HUES64 (cell line): Measurements from ENCODE around the gene WWC2.
"Not testable (repeated sequence)": the region's sequence is repeated elsewhere in the genome, so short reads cannot be mapped to it uniquely, and the experiment has no call there.

Experiments
- H3K27ac ChIP-seq: 2 replicates; pipeline ENCODE4 v1.7.0; 2013; ENCODE audit warnings: low read depth, low read length, inconsistent platforms
- H3K27me3 ChIP-seq: 2 replicates; pipeline ENCODE4 v1.6.1; 2013; ENCODE audit warnings: mild to moderate bottlenecking, low read length; ENCODE audit not compliant: insufficient read depth
- H3K36me3 ChIP-seq: 2 replicates; pipeline ENCODE4 v1.6.1; 2013; ENCODE audit warnings: mild to moderate bottlenecking, low read length; ENCODE audit not compliant: insufficient read depth
- H3K4me1 ChIP-seq: 2 replicates; pipeline ENCODE4 v1.6.1; 2013; ENCODE audit warnings: mild to moderate bottlenecking, low read length, moderate library complexity; ENCODE audit not compliant: insufficient read depth
- H3K4me3 ChIP-seq: 2 replicates; pipeline ENCODE4 v1.5.1; 2013; ENCODE audit warnings: mild to moderate bottlenecking, low read length, moderate library complexity
- H3K9ac ChIP-seq: 2 replicates; pipeline ENCODE4 v1.6.1; 2013; ENCODE audit warnings: mild to moderate bottlenecking, low read depth, low read length
- H3K9me3 ChIP-seq: 2 replicates; pipeline ENCODE4 v1.6.1; 2013; ENCODE audit warnings: low read depth, low read length; ENCODE audit not compliant: insufficient read depth
- WGBS: fragments of 150-250, 120-280 bp; methylation state at CpG from one replicate; pipeline ENCODE4 v1.1.7; 2013; ENCODE audit warnings: missing lambda C conversion rate; 5-methylcytosine and 5-hydroxymethylcytosine counted together

Gene WWC2

DNA sequence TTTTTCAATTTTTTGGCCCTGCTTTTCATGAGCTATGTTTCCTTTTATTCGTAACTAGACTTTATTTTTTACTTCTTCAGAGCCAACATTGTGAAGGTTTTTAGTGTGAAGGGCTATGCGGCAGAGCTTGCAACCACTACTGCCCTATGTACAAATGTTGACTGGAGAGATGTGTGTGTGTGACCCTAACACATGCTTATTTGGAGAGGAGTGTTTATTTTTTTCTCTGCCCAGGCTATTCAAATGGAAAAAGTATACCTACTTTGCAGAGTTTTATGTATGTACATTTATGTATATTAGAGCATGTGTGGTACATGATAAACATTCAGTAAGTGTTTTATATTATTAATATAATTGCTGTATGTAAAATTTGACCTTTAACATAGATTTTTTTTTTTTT lies 86.5 kb downstream of the WWC2 start:
- Histone ChIP-seq H3K36me3 (no peaks in the 10 kb centered on the region), H3K27me3 (no peaks in the 10 kb centered on the region), H3K9ac (no peak overlapping the region), H3K27ac (peak overlapping the region; percentile 34; the same call in 1 of the 2 replicates), H3K4me3 (no peak overlapping the region), H3K9me3 (peaks cover 5% of the 10 kb centered on the region; the same call in 1 of the 2 replicates), H3K4me1 (peaks cover 67% of the 10 kb centered on the region)
- 94% methylated on average over 2 of the region's 2 CpGs for WGBS

DNA sequence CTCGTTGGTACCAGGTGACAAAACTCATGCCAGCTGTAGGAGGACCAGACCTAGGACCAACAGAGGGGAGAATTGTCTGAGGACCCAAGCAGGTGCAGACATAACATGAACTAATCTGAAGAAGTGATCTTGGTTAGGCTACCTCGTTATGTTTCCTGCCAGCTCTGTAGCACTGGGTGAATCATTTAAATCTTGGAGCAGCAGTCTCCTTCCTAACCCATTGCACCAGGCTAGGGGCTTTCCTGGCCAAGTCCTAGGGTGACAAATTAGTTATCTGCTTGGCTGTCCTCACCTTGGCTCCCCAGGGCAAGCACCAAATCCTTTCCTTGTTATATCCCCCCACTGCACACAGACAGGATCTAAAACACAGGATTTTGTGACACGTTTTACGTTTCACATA lies 87.8 kb downstream of the WWC2 start:
- Histone ChIP-seq H3K9me3 (peaks cover 5% of the 10 kb centered on the region; the same call in 1 of the 2 replicates), H3K36me3 (no peaks in the 10 kb centered on the region), H3K4me3 (no peak overlapping the region), H3K27ac (no peak overlapping the region), H3K4me1 (peaks cover 56% of the 10 kb centered on the region), H3K9ac (no peak overlapping the region), H3K27me3 (no peaks in the 10 kb centered on the region)
- 89% methylated on average over 4 of the region's 4 CpGs for WGBS

DNA sequence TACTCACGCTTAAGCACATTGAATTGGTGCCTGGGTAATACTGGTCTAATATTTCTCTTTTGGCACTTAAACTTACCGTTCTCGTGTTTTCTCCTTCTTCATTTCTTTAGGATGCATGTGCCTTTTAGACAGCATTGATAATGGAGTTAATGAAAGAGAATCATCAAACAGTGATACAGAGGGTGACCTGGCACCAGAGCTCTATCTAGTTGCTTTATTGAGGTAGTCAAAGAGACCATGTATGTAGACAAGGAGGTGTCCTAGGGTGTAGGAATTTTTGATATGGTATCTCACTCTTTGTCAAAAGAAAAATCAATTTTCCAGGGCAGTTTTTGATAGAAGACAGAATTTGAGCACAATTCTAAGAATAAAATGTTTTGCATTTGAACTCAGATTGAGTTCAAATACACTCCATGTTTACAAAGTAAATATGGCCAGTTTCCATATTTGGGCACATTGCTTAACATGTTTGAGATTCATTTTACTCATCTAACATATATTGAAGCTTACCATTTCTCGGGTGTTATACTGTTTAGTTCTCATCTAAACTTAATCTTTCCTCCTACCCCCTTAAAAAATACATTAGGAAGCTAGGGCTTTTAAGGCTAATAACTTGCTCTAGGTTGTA lies 92.0 kb downstream of the WWC2 start:
- Histone ChIP-seq H3K27me3 (no peaks in the 10 kb centered on the region), H3K27ac (no peak overlapping the region), H3K9me3 (no peaks in the 10 kb centered on the region), H3K36me3 (peaks cover 14% of the 10 kb centered on the region), H3K4me3 (no peak overlapping the region), H3K9ac (no peak overlapping the region), H3K4me1 (peaks cover 35% of the 10 kb centered on the region)
- 96% methylated on average over 4 of the region's 4 CpGs for WGBS

DNA sequence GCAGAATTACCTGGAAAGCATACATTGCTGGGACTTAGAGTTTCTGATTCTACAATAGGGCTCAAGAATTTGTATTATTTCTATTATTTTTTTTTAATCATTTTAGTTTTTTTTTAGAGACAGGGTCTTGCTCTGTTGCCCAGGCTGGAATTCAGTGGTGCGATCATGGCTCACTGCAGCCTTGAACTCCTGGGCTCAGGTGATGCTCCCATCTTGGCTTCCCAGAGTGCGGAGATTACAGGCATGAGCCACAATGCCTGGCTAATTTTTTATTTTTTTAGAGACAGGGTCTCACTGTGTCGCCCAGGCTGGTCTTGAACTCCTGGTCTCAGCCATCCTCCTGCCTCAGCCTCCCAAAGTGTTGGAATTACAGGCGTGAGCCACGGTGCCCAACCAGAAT lies 92.6 kb downstream of the WWC2 start:
- Histone ChIP-seq H3K36me3 (peaks cover 16% of the 10 kb centered on the region), H3K27ac (no peak overlapping the region)
- 95% methylated on average over 5 of the region's 5 CpGs for WGBS

DNA sequence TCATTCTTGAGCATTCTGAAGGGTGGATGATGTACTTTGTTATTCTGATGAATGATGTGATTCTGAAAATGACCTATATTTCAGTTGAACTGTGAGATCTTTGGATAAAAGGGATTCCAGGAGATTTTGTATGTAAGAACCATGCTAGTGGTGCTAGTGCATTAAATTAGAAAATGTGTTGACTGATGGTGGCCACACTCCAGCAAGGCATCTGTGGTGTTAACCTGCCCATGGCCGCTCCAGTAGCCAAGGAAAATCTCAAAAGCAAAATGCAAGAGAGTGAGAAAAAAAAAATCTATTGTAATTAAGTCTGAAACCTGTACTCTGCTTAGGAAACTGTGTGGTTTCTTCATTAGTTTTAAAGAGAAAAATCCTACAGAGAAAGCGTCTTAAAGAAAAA lies 93.5 kb downstream of the WWC2 start:
- peak overlapping the region; percentile 6; the same call in 1 of the 2 replicates for H3K27ac ChIP-seq
- no peaks in the 10 kb centered on the region for H3K9me3 ChIP-seq
- 93% methylated on average over 2 of the region's 2 CpGs for WGBS
- H3K27me3 ChIP-seq = no peaks in the 10 kb centered on the region
- H3K36me3 ChIP-seq = peaks cover 16% of the 10 kb centered on the region
- peaks cover 26% of the 10 kb centered on the region for H3K4me1 ChIP-seq
- no peak overlapping the region for H3K9ac ChIP-seq
- no peak overlapping the region for H3K4me3 ChIP-seq

More for the DNA sequence above, 92.6 kb downstream of the WWC2 start:
- H3K9me3 ChIP-seq = no peaks in the 10 kb centered on the region
- no peak overlapping the region for H3K9ac ChIP-seq
- no peaks in the 10 kb centered on the region for H3K27me3 ChIP-seq
- H3K4me3 ChIP-seq = no peak overlapping the region
- peaks cover 29% of the 10 kb centered on the region for H3K4me1 ChIP-seq

DNA sequence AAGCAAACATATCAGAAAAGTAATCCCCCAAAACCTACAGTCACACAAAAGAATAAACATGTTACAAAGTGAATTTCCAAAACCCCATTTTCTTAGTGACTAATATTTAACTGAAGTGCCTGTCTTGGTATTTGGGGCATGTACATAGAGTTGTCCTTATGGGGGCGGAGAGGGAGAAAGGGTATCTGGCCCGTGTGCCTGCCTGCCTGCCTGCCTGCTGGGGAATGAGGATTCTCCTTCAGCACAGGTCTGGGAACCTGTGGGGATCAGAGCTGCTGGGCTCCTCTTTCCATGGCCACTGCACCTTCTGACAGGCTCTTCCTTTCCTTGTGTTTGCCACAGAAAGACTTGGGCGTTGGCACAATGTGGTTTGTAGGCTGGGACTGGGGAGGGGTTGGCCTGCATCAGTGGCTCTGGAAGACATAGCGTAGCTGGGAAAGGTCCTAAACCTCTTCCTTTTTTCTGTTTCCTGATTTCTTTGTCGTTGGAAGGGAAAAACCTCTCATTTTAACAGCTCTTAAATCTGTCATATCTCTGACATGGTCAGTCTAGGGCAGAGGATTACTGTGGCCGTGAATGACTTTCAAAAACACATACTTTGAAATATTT lies 94.8 kb downstream of the WWC2 start:
- H3K27ac ChIP-seq, H3K4me3 ChIP-seq, H3K27me3 ChIP-seq, H3K9ac ChIP-seq, H3K9me3 ChIP-seq: not testable (repeated sequence)
- H3K4me1 ChIP-seq = peaks cover 26% of the 10 kb centered on the region
- peaks cover 16% of the 10 kb centered on the region for H3K36me3 ChIP-seq
- 83% methylated on average over 5 of the region's 6 CpGs for WGBS

DNA sequence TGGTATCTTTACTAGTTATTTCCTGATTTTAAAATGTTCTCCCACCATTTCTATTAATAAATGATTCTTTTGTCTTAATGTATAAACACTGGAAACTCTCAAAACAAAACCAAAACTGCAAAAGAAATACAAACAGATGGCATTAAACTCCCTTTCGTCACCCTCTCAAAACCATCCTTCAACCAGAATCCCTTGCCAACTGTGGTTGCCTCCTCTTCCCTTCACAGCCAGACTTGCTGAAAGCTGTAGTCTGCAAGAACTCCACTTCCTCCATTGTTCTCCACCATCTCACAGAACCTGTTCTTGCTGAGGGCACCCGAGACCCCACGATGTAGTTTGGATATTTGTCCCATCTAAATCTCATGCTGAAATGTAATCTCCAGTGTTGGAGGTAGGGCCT lies 96.5 kb downstream of the WWC2 start:
- Histone ChIP-seq H3K9me3 (no peaks in the 10 kb centered on the region), H3K9ac (no peak overlapping the region), H3K27ac (no peak overlapping the region), H3K4me1 (peaks cover 15% of the 10 kb centered on the region), H3K27me3 (no peaks in the 10 kb centered on the region), H3K4me3 (no peak overlapping the region), H3K36me3 (peaks cover 23% of the 10 kb centered on the region)
- 95% methylated on average over 3 of the region's 3 CpGs for WGBS

DNA sequence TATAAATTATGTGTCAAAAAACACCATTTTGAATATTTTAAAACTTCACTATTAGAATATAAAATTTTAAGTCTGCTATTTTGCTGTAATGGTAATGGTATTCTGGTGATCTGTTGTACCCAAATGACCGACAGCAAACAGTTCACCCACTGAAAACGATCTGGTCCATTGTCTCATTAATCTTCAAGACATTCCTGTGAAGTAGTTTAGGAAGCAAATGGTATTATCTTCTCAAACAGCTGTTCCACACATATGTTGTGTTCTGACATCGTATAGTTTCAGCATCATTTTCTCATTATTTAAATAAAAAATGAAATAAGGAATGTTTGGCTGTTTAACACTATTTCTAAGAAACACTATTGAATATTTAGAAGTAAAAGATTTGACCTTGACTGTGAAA lies 98.1 kb downstream of the WWC2 start:
- no peak overlapping the region for H3K4me3 ChIP-seq
- no peaks in the 10 kb centered on the region for H3K9me3 ChIP-seq
- 92% methylated on average over 2 of the region's 3 CpGs for WGBS
- H3K27me3 ChIP-seq = no peaks in the 10 kb centered on the region
- no peak overlapping the region for H3K27ac ChIP-seq
- peaks cover 23% of the 10 kb centered on the region for H3K36me3 ChIP-seq
- peaks cover 11% of the 10 kb centered on the region for H3K4me1 ChIP-seq
- H3K9ac ChIP-seq = no peak overlapping the region

DNA sequence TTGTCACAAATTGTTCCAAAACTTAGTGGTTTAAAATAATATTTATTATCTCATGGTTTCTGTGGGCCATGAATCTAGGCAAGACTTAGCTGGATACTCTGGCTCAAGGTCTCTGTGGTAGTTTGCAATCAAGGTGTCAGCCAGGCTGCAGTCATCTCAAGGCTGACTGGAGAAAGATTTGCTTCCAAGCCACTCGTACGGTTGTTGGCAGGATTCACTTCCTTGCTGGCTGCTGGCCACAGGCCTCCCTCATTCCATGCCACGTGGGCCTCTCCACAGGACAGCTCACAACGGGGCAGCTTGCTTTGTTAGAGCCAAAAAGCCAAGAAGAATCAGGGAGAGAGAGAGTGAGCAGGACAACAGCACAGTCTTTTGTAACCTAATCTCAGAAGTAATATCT lies 101.4 kb downstream of the WWC2 start:
- H3K27ac ChIP-seq = peak overlapping the region; percentile 15; the same call in 1 of the 2 replicates
- no peaks in the 10 kb centered on the region for H3K9me3 ChIP-seq
- no peaks in the 10 kb centered on the region for H3K27me3 ChIP-seq
- H3K4me1 ChIP-seq = no peaks in the 10 kb centered on the region; the same call in 1 of the 2 replicates
- no peak overlapping the region for H3K4me3 ChIP-seq
- peaks cover 22% of the 10 kb centered on the region for H3K36me3 ChIP-seq
- no peak overlapping the region for H3K9ac ChIP-seq
- 85% methylated on average over 4 of the region's 4 CpGs for WGBS

DNA sequence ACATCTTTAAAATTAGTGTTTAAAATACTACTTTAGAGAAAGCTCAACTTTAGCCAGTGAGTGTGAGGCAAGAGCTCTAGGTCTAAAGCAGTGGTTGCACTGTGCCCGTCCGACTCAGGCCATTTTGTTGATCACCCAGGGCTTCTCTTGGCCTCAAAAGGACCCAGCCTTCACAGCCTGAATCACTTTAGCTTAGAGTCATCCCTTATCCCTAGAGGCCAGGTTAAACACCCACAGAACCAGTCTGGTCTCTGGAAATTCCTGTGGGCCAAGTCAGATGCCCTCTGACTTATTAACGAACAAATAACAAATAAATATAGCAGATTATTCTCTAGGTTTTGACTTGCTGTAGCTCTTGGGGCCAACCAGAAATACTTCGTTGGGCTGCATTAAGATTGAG lies 102.3 kb downstream of the WWC2 start:
- Histone ChIP-seq H3K4me3 (no peak overlapping the region), H3K4me1 (peaks cover under 1% of the 10 kb centered on the region; the same call in 1 of the 2 replicates), H3K9ac (no peak overlapping the region), H3K27me3 (no peaks in the 10 kb centered on the region), H3K36me3 (peaks cover 15% of the 10 kb centered on the region), H3K9me3 (no peaks in the 10 kb centered on the region), H3K27ac (no peak overlapping the region)
- WGBS = 95% methylated on average over 4 of the region's 4 CpGs

DNA sequence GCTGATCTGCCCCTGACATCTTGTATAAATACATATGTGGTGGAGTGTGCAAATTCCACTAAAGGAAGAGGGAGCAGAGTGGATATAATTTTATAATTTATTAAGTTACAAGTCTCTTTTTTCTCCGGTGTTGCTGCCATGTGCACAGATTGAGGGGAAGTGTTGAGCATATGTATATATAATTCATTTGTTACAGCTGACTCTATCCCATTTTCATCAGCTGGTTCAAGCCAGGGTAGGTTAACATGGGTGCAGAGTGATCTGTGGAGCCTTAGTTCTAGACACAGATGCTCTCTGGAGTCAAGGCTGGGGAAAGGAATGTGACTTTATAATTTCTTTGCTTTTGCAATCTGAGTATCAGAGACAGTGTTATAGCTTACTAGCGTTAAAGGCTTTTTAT lies 103.5 kb downstream of the WWC2 start:
- Histone ChIP-seq H3K9ac (no peak overlapping the region), H3K36me3 (peaks cover 19% of the 10 kb centered on the region), H3K27ac (no peak overlapping the region), H3K4me3 (no peak overlapping the region), H3K27me3 (no peaks in the 10 kb centered on the region), H3K9me3 (no peaks in the 10 kb centered on the region), H3K4me1 (0 out of 2 replicates have a peak, but pooled peaks cover 6% of the 10 kb centered on the region)
- WGBS = 83% methylated on average over 1 of the region's 2 CpGs
